ENCODE results near the gene TAF1D. TPM values are rescaled to one million over a fixed set of nuclear protein-coding genes. Genes with fewer than 3 reads are reported as not detected.

Gene TAF1D
- total and polyA plus RNA-seq, 8 donors, result 68.3 to 435 (median 169) TPM

DNA sequence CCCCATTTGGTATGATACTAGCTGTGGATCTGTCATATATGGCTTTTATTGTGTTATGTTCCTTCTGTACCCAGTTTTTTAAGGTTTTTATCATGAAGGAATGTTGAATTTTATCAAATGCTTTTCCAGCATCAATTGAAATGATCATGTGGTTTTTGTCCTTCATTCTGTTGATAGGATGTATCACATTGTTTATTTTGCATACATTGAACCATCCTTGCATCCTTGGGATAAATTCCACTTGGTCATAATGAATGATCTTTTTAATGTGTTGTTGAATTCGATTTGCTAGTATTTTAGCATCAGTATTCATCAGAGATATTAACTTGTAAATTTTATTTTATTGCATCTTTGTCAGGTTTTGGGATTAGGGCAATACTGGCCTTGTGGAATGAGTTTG is 31.1 kb downstream of the TAF1D start:
- Histone ChIP-seq H3K4me3 (no peak overlapping the region), H3K9me3 (peaks cover 0 to 28% (median 18%) of the 10 kb centered on the region in 4 donors), H3K36me3 (peaks cover 14 to 86% (median 79%) of the 10 kb centered on the region in 4 donors), H3K27ac (no peak overlapping the region), H3K27me3 (no peaks in the 10 kb centered on the region), H3K4me1 (no peaks in the 10 kb centered on the region)
- TF ChIP-seq POLR2A (IDR thresholded peaks at IDR 0.05) (no peak), POLR2AphosphoS5 (IDR thresholded peaks at IDR 0.05) (no peak)
- 94 to 100% (median 98%) methylated on average over 1 of the region's 1 CpG for WGBS, 5 donors
- intact Hi-C loops (cut with DNase I; ENCODE audit: low total_unique reads), result no loop called here
- no peak for DNase-seq

- peaks cover 0 to 12% (median 4%) of the 10 kb centered on the region in 4 donors for H3K9me3 ChIP-seq
- no peaks in the 10 kb centered on the region for H3K4me1 ChIP-seq
- intact Hi-C loops (cut with DNase I; ENCODE audit: low total_unique reads), result no loop called here
- TF ChIP-seq POLR2A (IDR thresholded peaks at IDR 0.05) (no peak), EP300 (IDR thresholded peaks at IDR 0.05) (no peak), POLR2AphosphoS5 (IDR thresholded peaks at IDR 0.05) (no peak)
- TF ChIP-seq, protein P1, sequence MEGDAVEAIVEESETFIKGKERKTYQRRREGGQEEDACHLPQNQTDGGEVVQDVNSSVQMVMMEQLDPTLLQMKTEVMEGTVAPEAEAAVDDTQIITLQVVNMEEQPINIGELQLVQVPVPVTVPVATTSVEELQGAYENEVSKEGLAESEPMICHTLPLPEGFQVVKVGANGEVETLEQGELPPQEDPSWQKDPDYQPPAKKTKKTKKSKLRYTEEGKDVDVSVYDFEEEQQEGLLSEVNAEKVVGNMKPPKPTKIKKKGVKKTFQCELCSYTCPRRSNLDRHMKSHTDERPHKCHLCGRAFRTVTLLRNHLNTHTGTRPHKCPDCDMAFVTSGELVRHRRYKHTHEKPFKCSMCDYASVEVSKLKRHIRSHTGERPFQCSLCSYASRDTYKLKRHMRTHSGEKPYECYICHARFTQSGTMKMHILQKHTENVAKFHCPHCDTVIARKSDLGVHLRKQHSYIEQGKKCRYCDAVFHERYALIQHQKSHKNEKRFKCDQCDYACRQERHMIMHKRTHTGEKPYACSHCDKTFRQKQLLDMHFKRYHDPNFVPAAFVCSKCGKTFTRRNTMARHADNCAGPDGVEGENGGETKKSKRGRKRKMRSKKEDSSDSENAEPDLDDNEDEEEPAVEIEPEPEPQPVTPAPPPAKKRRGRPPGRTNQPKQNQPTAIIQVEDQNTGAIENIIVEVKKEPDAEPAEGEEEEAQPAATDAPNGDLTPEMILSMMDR (IDR thresholded peaks at IDR 0.05), result no peak
- peaks cover 26 to 96% (median 92%) of the 10 kb centered on the region in 4 donors for H3K36me3 ChIP-seq
- 95 to 100% (median 96%) methylated on average over 2 of the region's 2 CpGs for WGBS, 5 donors
- H3K4me3 ChIP-seq, result no peak overlapping the region
- no peak overlapping the region for H3K27ac ChIP-seq
- no peak for DNase-seq
- no peaks in the 10 kb centered on the region for H3K27me3 ChIP-seq
Observed at GRCh38 chr11:93704237-93704636, 37.1 kb downstream of the TAF1D start.

DNA sequence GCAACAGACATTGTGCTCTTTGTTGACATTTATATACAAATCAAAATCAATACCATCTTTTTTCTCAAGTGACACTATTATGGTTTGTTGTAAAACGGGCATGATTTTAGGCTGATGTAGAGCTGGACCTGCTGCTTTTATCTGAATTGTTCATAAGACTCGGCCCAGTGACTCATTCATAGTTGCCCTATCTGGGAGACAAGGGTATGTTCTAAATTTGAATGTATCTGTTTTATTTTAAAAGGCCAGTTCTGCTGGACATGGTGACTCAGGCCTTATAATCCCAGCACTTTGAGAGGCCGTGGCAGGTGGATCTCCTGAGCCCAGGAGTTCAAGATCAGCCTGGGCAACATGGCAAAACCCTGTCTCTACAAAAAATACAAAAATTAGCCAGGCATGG is 40.5 kb downstream of the TAF1D start:
- no peak for DNase-seq
- Histone ChIP-seq H3K27ac (no peak overlapping the region), H3K36me3 (peaks cover 27 to 96% (median 92%) of the 10 kb centered on the region in 4 donors), H3K27me3 (no peaks in the 10 kb centered on the region), H3K9me3 (no peaks in the 10 kb centered on the region), H3K4me1 (no peaks in the 10 kb centered on the region), H3K4me3 (no peak overlapping the region)
- intact Hi-C loops (cut with DNase I; ENCODE audit: low total_unique reads), result no loop called here
- WGBS, 5 donors, result 86 to 95% (median 92%) methylated on average over 3 of the region's 3 CpGs
- TF ChIP-seq POLR2AphosphoS5 (IDR thresholded peaks at IDR 0.05) (no peak), EP300 (IDR thresholded peaks at IDR 0.05) (no peak), POLR2A (IDR thresholded peaks at IDR 0.05) (no peak)
- TF ChIP-seq, protein P1 (IDR thresholded peaks at IDR 0.05), result no peak

- no peaks in the 10 kb centered on the region for H3K4me1 ChIP-seq
- 93 to 99% (median 97%) methylated on average over 4 of the region's 4 CpGs for WGBS, 5 donors
- H3K36me3 ChIP-seq, result peaks cover 25 to 98% (median 97%) of the 10 kb centered on the region in 4 donors
Observed at GRCh38 chr11:93697611-93698010, 43.7 kb downstream of the TAF1D start.

GRCh38 chr11:93694557-93694956 is 46.7 kb downstream of the TAF1D start:
- no peaks in the 10 kb centered on the region for H3K27me3 ChIP-seq

More at GRCh38 chr11:93697611-93698010, 43.7 kb downstream of the TAF1D start:
- H3K9me3 ChIP-seq, result no peaks in the 10 kb centered on the region
- DNase-seq, result no peak
- H3K4me3 ChIP-seq, result no peak overlapping the region
- no peak for TF ChIP-seq POLR2AphosphoS5 (IDR thresholded peaks at IDR 0.05)
- TF ChIP-seq, protein P1 (IDR thresholded peaks at IDR 0.05), result no peak
- TF ChIP-seq EP300 (IDR thresholded peaks at IDR 0.05), result no peak
- no peak for TF ChIP-seq POLR2A (IDR thresholded peaks at IDR 0.05)
- no peak overlapping the region for H3K27ac ChIP-seq
- intact Hi-C loops (cut with DNase I; ENCODE audit: low total_unique reads), result no loop called here
- H3K27me3 ChIP-seq, result no peaks in the 10 kb centered on the region

More at GRCh38 chr11:93694557-93694956, 46.7 kb downstream of the TAF1D start:
- TF ChIP-seq POLR2A (IDR thresholded peaks at IDR 0.05), result no peak
- TF ChIP-seq EP300 (IDR thresholded peaks at IDR 0.05), result no peak
- TF ChIP-seq POLR2AphosphoS5 (IDR thresholded peaks at IDR 0.05), result no peak
- TF ChIP-seq, protein P1 (IDR thresholded peaks at IDR 0.05), result no peak
- H3K36me3 ChIP-seq, result peaks cover 17 to 97% (median 94%) of the 10 kb centered on the region in 4 donors
- H3K27ac ChIP-seq, result no peak overlapping the region
- intact Hi-C loops (cut with DNase I; ENCODE audit: low total_unique reads), result no loop called here
- no peak overlapping the region for H3K4me3 ChIP-seq
- DNase-seq, result no peak
- no peaks in the 10 kb centered on the region for H3K9me3 ChIP-seq
- no peaks in the 10 kb centered on the region for H3K4me1 ChIP-seq
